IMR-90 (cell line): ENCODE data around the gene NET1. TPM values are rescaled to one million over a fixed set of nuclear protein-coding genes. Genes with fewer than 3 reads are reported as not detected.

Experiments
- ATAC-seq: fragments of 200-7000 bp; cut with Tn5 transposase; 2 replicates; pipeline ENCODE4 v1.9.1; 2020; ENCODE audit warnings: low read depth, mild to moderate bottlenecking, moderate library complexity
- BruUV-seq: library from RNA; stranded (reverse); fragments of 400-500 nt; replicated peaks from 2 replicates; lab custom pipeline; 2021; lab: Mats Ljungman, UMichigan
- CTCF ChIA-PET: fragments of 300-600 bp; formaldehyde crosslinking; extraction: SDS; loops from one replicate; lab custom pipeline; 2021; ENCODE audit warnings: antibody characterized with exemption; lab: Yijun Ruan, JAX
- POLR2A ChIA-PET: fragments of 300-600 bp; sonication (Branson Sonifier 250); formaldehyde crosslinking; loops from one replicate; lab custom pipeline; 2022; ENCODE audit warnings: antibody characterized with exemption; ENCODE audit not compliant: unreplicated experiment; lab: Charles Lee
- DNase-seq: peaks from one replicate; pipeline ENCODE4 v3.0.0; 2013
- H2AFZ ChIP-seq: replicated peaks from 2 replicates; pipeline ENCODE3; 2013; ENCODE audit warnings: low read length, mild to moderate bottlenecking; ENCODE audit not compliant: poor library complexity
- H2AK5ac ChIP-seq: 2 replicates; pipeline ENCODE4 v1.6.1; 2013; ENCODE audit warnings: low read depth, low read length, inconsistent platforms
- H2AK9ac ChIP-seq: replicated peaks from 2 replicates; pipeline ENCODE3; 2013; ENCODE audit warnings: mild to moderate bottlenecking, low read depth, low read length, moderate library complexity; ENCODE audit not compliant: poor library complexity
- H2BK120ac ChIP-seq: 2 replicates; pipeline ENCODE4 v1.6.1; 2013; ENCODE audit warnings: low read depth, low read length, inconsistent platforms
- H2BK15ac ChIP-seq: 3 replicates; pipeline ENCODE4 v1.6.1; 2013; ENCODE audit warnings: low read depth, low read length, inconsistent platforms
- H2BK20ac ChIP-seq: 2 replicates; pipeline ENCODE4 v1.6.1; 2013; ENCODE audit warnings: low read depth, mild to moderate bottlenecking, inconsistent platforms, low read length, moderate library complexity
- H2BK5ac ChIP-seq: 2 replicates; pipeline ENCODE4 v1.6.1; 2013; ENCODE audit warnings: mild to moderate bottlenecking, low read depth, low read length, inconsistent platforms; ENCODE audit not compliant: poor library complexity, severe bottlenecking
- H3K14ac ChIP-seq: replicated peaks from 2 replicates; pipeline ENCODE4 v1.6.1; 2013; ENCODE audit warnings: low read depth, low read length, inconsistent platforms
- H3K18ac ChIP-seq: 2 replicates; pipeline ENCODE4 v1.6.1; 2013; ENCODE audit warnings: low read depth, low read length, control low read depth
- H3K23ac ChIP-seq: 2 replicates; pipeline ENCODE4 v1.6.1; 2013; ENCODE audit warnings: low read depth, low read length, inconsistent platforms
- H3K27ac ChIP-seq: 2 replicates; pipeline ENCODE4 v1.5.1; 2013; ENCODE audit warnings: mild to moderate bottlenecking, control low read depth, low read length; ENCODE audit not compliant: insufficient read depth
- H3K27me3 ChIP-seq: 2 replicates; pipeline ENCODE4 v1.6.1; 2013; ENCODE audit warnings: low read length; ENCODE audit not compliant: control insufficient read depth, insufficient read depth
- H3K36me3 ChIP-seq: 2 replicates; pipeline ENCODE4 v1.6.1; 2013; ENCODE audit warnings: low read length, mixed read lengths; ENCODE audit not compliant: control insufficient read depth, insufficient read depth
- H3K4ac ChIP-seq: 2 replicates; pipeline ENCODE4 v1.6.1; 2013; ENCODE audit warnings: low read depth, low read length, inconsistent platforms
- H3K4me1 ChIP-seq: 2 replicates; pipeline ENCODE4 v1.6.1; 2013; ENCODE audit warnings: low read length, mixed read lengths; ENCODE audit not compliant: control insufficient read depth, insufficient read depth
- H3K4me2 ChIP-seq: 2 replicates; pipeline ENCODE4 v1.6.1; 2013; ENCODE audit warnings: low read depth, mild to moderate bottlenecking, control low read depth, low read length, moderate library complexity
- H3K4me3 ChIP-seq: 2 replicates; pipeline ENCODE4 v1.5.1; 2013; ENCODE audit warnings: low read depth, mild to moderate bottlenecking, control low read depth, low read length, moderate library complexity; ENCODE audit not compliant: insufficient read depth
- H3K56ac ChIP-seq: 2 replicates; pipeline ENCODE4 v1.6.1; 2013; ENCODE audit warnings: low read length, inconsistent platforms; ENCODE audit not compliant: insufficient read depth; ENCODE audit errors: extremely low read depth
- H3K79me1 ChIP-seq, 2 experiments: 2 replicates each; pipeline ENCODE4 v1.6.1; 2013; ENCODE audit warnings: low read length in 2 of 2, inconsistent platforms in 1 of 2, low read depth in 1 of 2
- H3K9ac ChIP-seq: 2 replicates; pipeline ENCODE4 v1.6.1; 2013; ENCODE audit warnings: low read depth, low read length, control low read depth
- H3K9me1 ChIP-seq: 2 replicates; pipeline ENCODE4 v1.6.1; 2013; ENCODE audit warnings: low read length, inconsistent platforms; ENCODE audit not compliant: insufficient read depth
- H3K9me3 ChIP-seq: 2 replicates; pipeline ENCODE4 v1.6.1; 2013; ENCODE audit warnings: low read length; ENCODE audit not compliant: control insufficient read depth, insufficient read depth
- H4K20me1 ChIP-seq: 2 replicates; pipeline ENCODE4 v1.6.1; 2013; ENCODE audit warnings: low read length, inconsistent platforms; ENCODE audit not compliant: insufficient read depth
- H4K5ac ChIP-seq: 2 replicates; pipeline ENCODE4 v1.6.1; 2013; ENCODE audit warnings: mild to moderate bottlenecking, low read depth, low read length, control low read depth
- H4K8ac ChIP-seq, 2 experiments: 2 replicates each; pipeline ENCODE4 v1.6.1; 2013; ENCODE audit warnings: low read depth in 2 of 2, low read length in 2 of 2, control low read depth in 1 of 2, inconsistent platforms in 1 of 2
- H4K91ac ChIP-seq: 2 replicates; pipeline ENCODE4 v1.6.1; 2013; ENCODE audit warnings: low read depth, low read length, inconsistent platforms; ENCODE audit not compliant: insufficient read depth
- CEBPB ChIP-seq: IDR thresholded peaks from 2 replicates; pipeline ENCODE4 v1.6.1; 2012; ENCODE audit warnings: low read depth, low read length, improper control_type of control experiment
- ELK1 ChIP-seq: fragments of 150-350 bp; IDR thresholded peaks from 2 replicates; pipeline ENCODE4 v1.6.1; 2016; ENCODE audit warnings: low read depth, mild to moderate bottlenecking, low read length, moderate library complexity, borderline replicate concordance
- MAFK ChIP-seq: IDR thresholded peaks from 2 replicates; pipeline ENCODE4 v1.6.1; 2012; ENCODE audit warnings: low read depth, low read length, improper control_type of control experiment
- RCOR1 ChIP-seq: IDR thresholded peaks from 2 replicates; pipeline ENCODE4 v1.6.1; 2012; ENCODE audit warnings: mild to moderate bottlenecking, low read length, improper control_type of control experiment; ENCODE audit not compliant: insufficient replicate concordance
- WGBS, 2 experiments: methylation state at CpG; one replicate each; pipeline versions ENCODE4 v1.1.5 to v1.1.7; 2013; ENCODE audit warnings: missing lambda C conversion rate in 2 of 2; ENCODE audit not compliant: insufficient read length in 1 of 2; ENCODE audit errors: extremely low coverage in 2 of 2; 5-methylcytosine and 5-hydroxymethylcytosine counted together
- dilution Hi-C: fragments of 300-500 bp; cut with HindIII; formaldehyde crosslinking; loops from one replicate; pipeline ENCODE4 v1.14.3; 2018; ENCODE audit warnings: low sequenced_read_pairs; ENCODE audit not compliant: unreplicated experiment
- in situ Hi-C: fragments of 300-500 bp; cut with MboI; formaldehyde crosslinking; loops from 3 replicates; pipeline ENCODE4 v1.14.3; 2019; ENCODE audit warnings: low sequenced_read_pairs, inconsistent platforms, mixed read lengths
- intact Hi-C: fragments of 100-400 bp; cut with micrococcal nuclease; formaldehyde crosslinking; loops from 2 replicates; pipeline ENCODE4 v1.10.0; 2022
- polyA plus RNA-seq, 3 experiments: library from polyadenylated mRNA; depleted of rRNA; stranded (reverse); fragments of >200 nt; gene quantifications; 2 replicates each; pipeline ENCODE4 v1.2.3, GENCODE V29; 2012; ENCODE audit warnings: low replicate concordance in 1 of 3
- total RNA-seq: library from RNA; depleted of rRNA; stranded (reverse); fragments of >200 nt; gene quantifications from 2 replicates; pipeline ENCODE4 v1.2.3, GENCODE V29; 2012
- TF ChIP-seq, protein P1 (sequence below): conservative IDR thresholded peaks from 2 replicates; pipeline ENCODE4 v1.5.1; 2012; ENCODE audit warnings: mild to moderate bottlenecking, low read depth, low read length, improper control_type of control experiment

Gene NET1
- total and polyA plus RNA-seq, 2 of the 4 experiments (the other 2 are of a cell fraction): 20.0 to 54.7 TPM

- no peak for TF ChIP-seq RCOR1
- no peak for TF ChIP-seq CEBPB
- TF ChIP-seq MAFK: no peak
- TF ChIP-seq, protein P1, sequence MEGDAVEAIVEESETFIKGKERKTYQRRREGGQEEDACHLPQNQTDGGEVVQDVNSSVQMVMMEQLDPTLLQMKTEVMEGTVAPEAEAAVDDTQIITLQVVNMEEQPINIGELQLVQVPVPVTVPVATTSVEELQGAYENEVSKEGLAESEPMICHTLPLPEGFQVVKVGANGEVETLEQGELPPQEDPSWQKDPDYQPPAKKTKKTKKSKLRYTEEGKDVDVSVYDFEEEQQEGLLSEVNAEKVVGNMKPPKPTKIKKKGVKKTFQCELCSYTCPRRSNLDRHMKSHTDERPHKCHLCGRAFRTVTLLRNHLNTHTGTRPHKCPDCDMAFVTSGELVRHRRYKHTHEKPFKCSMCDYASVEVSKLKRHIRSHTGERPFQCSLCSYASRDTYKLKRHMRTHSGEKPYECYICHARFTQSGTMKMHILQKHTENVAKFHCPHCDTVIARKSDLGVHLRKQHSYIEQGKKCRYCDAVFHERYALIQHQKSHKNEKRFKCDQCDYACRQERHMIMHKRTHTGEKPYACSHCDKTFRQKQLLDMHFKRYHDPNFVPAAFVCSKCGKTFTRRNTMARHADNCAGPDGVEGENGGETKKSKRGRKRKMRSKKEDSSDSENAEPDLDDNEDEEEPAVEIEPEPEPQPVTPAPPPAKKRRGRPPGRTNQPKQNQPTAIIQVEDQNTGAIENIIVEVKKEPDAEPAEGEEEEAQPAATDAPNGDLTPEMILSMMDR: no peak
- TF ChIP-seq ELK1: no peak
- in situ Hi-C loops (no loop called here), intact Hi-C loops (no loop called here), dilution Hi-C loops (no loop called here)
- ChIA-PET POLR2A (no interaction called here), CTCF (no interaction called here)
- Histone ChIP-seq H3K23ac (no peak overlapping the region), H3K79me1 (no peaks in the 10 kb centered on the region), H3K4ac (no peak overlapping the region), H3K14ac (no peak overlapping the region), H3K18ac (no peak overlapping the region), H3K9ac (no peak overlapping the region), H3K56ac (no peak overlapping the region), H2AK9ac (peak overlapping the region; percentile 5), H2AK5ac (no peak overlapping the region), H3K9me1 (peaks cover 13% of the 10 kb centered on the region; the same call in 1 of the 2 replicates), H2BK20ac (no peak overlapping the region), H4K91ac (no peak overlapping the region), H2BK120ac (no peak overlapping the region), H3K9me3 (no peaks in the 10 kb centered on the region), H3K4me3 (no peak overlapping the region), H4K20me1 (no peaks in the 10 kb centered on the region), H2AFZ (no peak overlapping the region), H3K36me3 (no peaks in the 10 kb centered on the region), H2BK15ac (no peak overlapping the region), H4K5ac (no peak overlapping the region), H4K8ac (no peak overlapping the region), H2BK5ac (no peak overlapping the region), H3K4me2 (no peak overlapping the region), H3K27me3 (peaks cover 50% of the 10 kb centered on the region), H3K27ac (no peak overlapping the region), H3K4me1 (no peaks in the 10 kb centered on the region)
- no peak for ATAC-seq
- no TSS peak for BruUV-seq
- WGBS, 2 experiments: 67% methylated on average over 6 of the region's 12 CpGs; no CpG with 5 or more reads in 1 of the 2 experiments
- DNase-seq: peak; percentile 6
Observed at GRCh38 chr10:5502061-5502521, 89.7 kb downstream of the NET1 start.
